Right lobe of liver (tissue), 6 donors: ENCODE data around the gene DUSP16. TPM values are rescaled to one million over a fixed set of nuclear protein-coding genes. Genes with fewer than 3 reads are reported as not detected.

Experiments
- ATAC-seq, 4 donors: fragments of 200-7000 bp; cut with Tn5 transposase; one replicate each; pipeline ENCODE4 v1.9.1; 2020; ENCODE audit warnings: mild to moderate bottlenecking in 4 of 4, moderate library complexity in 4 of 4
- DNase-seq, 3 donors: peaks; one replicate each; pipeline ENCODE4 v3.0.0-alpha.2; 2020
- H3K27ac ChIP-seq, 3 donors: fragments of 200-600 bp; one replicate each; pipeline ENCODE4 v1.8.0; 2022
- H3K27me3 ChIP-seq, 2 donors: fragments of 200-600 bp; one replicate each; pipeline ENCODE4 v1.8.0; 2022
- H3K36me3 ChIP-seq, 4 donors: fragments of 200-600 bp; sonication (generic) in 1 of 4; one replicate each; pipeline versions ENCODE4 v1.5.1 to v1.8.0; 2017 to 2022; ENCODE audit warnings: control low read depth in 1 of 4
- H3K4me1 ChIP-seq, 4 donors: fragments of 200-600 bp; sonication (generic) in 1 of 4; one replicate each; pipeline versions ENCODE4 v1.5.1 to v1.8.0; 2017 to 2022; ENCODE audit warnings: control low read depth in 1 of 4
- H3K4me3 ChIP-seq, 3 donors: fragments of 200-600 bp; one replicate each; pipeline ENCODE4 v1.8.0; 2022
- H3K9me3 ChIP-seq, 4 donors: fragments of 200-600 bp; sonication (generic) in 1 of 4; one replicate each; pipeline versions ENCODE4 v1.5.1 to v1.8.0; 2017 to 2022; ENCODE audit warnings: control low read depth in 1 of 4
- POLR2A ChIP-seq: fragments of 450-650 bp; IDR thresholded peaks from one replicate; pipeline ENCODE4 v1.6.1; 2017; ENCODE audit warnings: antibody characterized with exemption, mild to moderate bottlenecking
- WGBS: methylation state at CpG from one replicate; pipeline ENCODE4 v1.1.6; 2018; ENCODE audit warnings: low coverage, low lambda C conversion rate; ENCODE audit not compliant: insufficient coverage; ENCODE audit errors: missing lambda C conversion rate; 5-methylcytosine and 5-hydroxymethylcytosine counted together
- intact Hi-C, 2 donors: fragments of 100-400 bp; cut with DNase I; formaldehyde crosslinking; loops; one replicate each; pipeline versions ENCODE4 v1.11.2 to v1.14.1; 2022
- total RNA-seq, 6 experiments: library from RNA; depleted of rRNA in 2 of 6; stranded (reverse); fragments of >200 nt in 2 of 6; fragmentation: NEBNext Ultra II Directional in 3 of 6; extraction: Animal tissue kit (Norgen Biotek cat#: 25700) in 3 of 6; gene quantifications; one replicate each; pipeline versions ENCODE4 v1.1.0 to v1.2.4, GENCODE V29; 2016 to 2023
- TF ChIP-seq, protein P1 (sequence below), 4 donors: fragments of 200-600 bp in 3 of 4; fragments of 450-650 bp in 1 of 4; IDR thresholded peaks; one replicate each; pipeline versions ENCODE4 v1.5.1 to v1.8.0; 2016 to 2022; ENCODE audit warnings: antibody characterized with exemption in 4 of 4, mild to moderate bottlenecking in 2 of 4
- donor health status: DM: no; HTN: yes; CAD: no.
- donor health status: DM: no; HTN: no; CAD: no.
- donor health status: DM: no; HTN: no; CAD: no.
- donor health status: DM: no; HTN: yes; CAD: no.
- donor health status: DM: no; HTN: yes; CAD: no.

Gene DUSP16
- total RNA-seq, 6 experiments from 2014 or later, result 41.9 to 74.2 (median 48.4) TPM

DNA sequence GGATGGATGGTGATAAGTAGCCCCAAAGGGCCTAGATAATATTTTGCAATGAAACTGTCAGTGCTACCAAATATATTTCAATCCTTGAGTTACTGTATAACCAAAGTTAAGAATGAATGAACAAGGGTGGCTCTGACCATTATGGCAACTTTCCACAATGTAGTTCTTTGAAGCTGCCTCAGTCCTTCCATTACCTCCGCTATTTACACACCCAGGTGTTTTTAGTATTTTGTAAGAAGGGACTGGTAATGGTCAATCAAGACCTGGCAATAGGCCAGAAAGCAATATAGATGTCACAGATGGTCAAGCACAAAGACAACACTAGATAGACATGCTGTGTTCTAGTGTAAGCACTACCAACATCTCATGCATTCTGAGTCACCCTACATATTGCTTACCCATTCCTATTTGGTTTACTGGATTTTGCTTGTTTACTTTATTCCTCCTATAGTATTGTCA lies 16.3 kb downstream of the DUSP16 start:
- Histone ChIP-seq H3K36me3 (peaks cover 0 to 2% (median 0%) of the 10 kb centered on the region in 4 donors), H3K9me3 (no peaks in the 10 kb centered on the region), H3K4me1 (peaks cover 0 to 34% (median 0%) of the 10 kb centered on the region in 4 donors), H3K27ac (peak overlapping the region in 1 of 3 donors; percentile 19), H3K27me3 (no peaks in the 10 kb centered on the region), H3K4me3 (no peak overlapping the region)
- ATAC-seq (peak in 3 of 4 donors; percentile 15 to 38 (median 31)), DNase-seq (no peak)
- no peak for TF ChIP-seq POLR2A
- TF ChIP-seq, protein P1, sequence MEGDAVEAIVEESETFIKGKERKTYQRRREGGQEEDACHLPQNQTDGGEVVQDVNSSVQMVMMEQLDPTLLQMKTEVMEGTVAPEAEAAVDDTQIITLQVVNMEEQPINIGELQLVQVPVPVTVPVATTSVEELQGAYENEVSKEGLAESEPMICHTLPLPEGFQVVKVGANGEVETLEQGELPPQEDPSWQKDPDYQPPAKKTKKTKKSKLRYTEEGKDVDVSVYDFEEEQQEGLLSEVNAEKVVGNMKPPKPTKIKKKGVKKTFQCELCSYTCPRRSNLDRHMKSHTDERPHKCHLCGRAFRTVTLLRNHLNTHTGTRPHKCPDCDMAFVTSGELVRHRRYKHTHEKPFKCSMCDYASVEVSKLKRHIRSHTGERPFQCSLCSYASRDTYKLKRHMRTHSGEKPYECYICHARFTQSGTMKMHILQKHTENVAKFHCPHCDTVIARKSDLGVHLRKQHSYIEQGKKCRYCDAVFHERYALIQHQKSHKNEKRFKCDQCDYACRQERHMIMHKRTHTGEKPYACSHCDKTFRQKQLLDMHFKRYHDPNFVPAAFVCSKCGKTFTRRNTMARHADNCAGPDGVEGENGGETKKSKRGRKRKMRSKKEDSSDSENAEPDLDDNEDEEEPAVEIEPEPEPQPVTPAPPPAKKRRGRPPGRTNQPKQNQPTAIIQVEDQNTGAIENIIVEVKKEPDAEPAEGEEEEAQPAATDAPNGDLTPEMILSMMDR (IDR thresholded peaks at IDR 0.05), result no peak
- intact Hi-C loops, result no loop called here
- 50% methylated on average over 1 of the region's 1 CpG for WGBS

GRCh38 chr12:12543959-12544358 lies 18.7 kb downstream of the DUSP16 start:
- ATAC-seq (no peak), DNase-seq (no peak)
- Histone ChIP-seq H3K36me3 (peaks cover 0 to 2% (median 0%) of the 10 kb centered on the region in 4 donors), H3K27ac (no peak overlapping the region), H3K4me3 (no peak overlapping the region), H3K4me1 (peaks cover 0 to 31% (median 0%) of the 10 kb centered on the region in 4 donors), H3K9me3 (no peaks in the 10 kb centered on the region), H3K27me3 (no peaks in the 10 kb centered on the region)
- WGBS, result 86% methylated on average over 2 of the region's 2 CpGs
- TF ChIP-seq, protein P1 (IDR thresholded peaks at IDR 0.05), result no peak
- TF ChIP-seq POLR2A, result no peak
- intact Hi-C loops, result no loop called here

DNA sequence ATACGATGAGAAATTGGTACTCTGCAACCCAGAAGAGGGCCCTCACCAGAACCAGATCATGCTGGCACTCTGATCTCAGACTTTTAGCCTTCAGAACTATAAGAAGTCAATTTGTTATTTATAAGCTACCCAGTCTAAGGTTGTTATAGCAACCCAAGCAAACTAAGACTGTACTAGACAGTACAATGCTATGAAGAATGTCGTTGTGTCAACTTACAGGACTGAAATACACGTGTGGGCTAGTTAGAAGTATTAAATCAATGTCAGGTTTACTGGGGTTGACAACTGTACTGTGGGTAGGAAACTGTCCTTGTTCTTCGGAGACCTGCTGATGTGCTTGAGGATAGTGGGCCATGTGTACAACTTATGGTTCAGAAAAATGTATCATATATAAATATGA lies 19.7 kb downstream of the DUSP16 start:
- WGBS, result 75% methylated on average over 3 of the region's 4 CpGs
- intact Hi-C loops, result no loop called here
- Histone ChIP-seq H3K4me1 (peaks cover 0 to 29% (median 0%) of the 10 kb centered on the region in 4 donors), H3K36me3 (peaks cover 0 to 2% (median 0%) of the 10 kb centered on the region in 4 donors), H3K4me3 (no peak overlapping the region), H3K9me3 (no peaks in the 10 kb centered on the region), H3K27me3 (no peaks in the 10 kb centered on the region), H3K27ac (no peak overlapping the region)
- DNase-seq (no peak), ATAC-seq (no peak)
- TF ChIP-seq, protein P1 (IDR thresholded peaks at IDR 0.05), result no peak
- TF ChIP-seq POLR2A, result no peak

GRCh38 chr12:12542286-12542685 lies 20.4 kb downstream of the DUSP16 start:
- H3K4me3 ChIP-seq, result no peak overlapping the region
- peak in 1 of 4 donors; percentile 54 for ATAC-seq
- no peak for DNase-seq
- intact Hi-C loops, result no loop called here
- peaks cover 0 to 22% (median 0%) of the 10 kb centered on the region in 4 donors for H3K4me1 ChIP-seq
- TF ChIP-seq, protein P1 (IDR thresholded peaks at IDR 0.05), result no peak
- no peak for TF ChIP-seq POLR2A
- no peaks in the 10 kb centered on the region for H3K9me3 ChIP-seq
- 100% methylated on average over 2 of the region's 5 CpGs for WGBS
- no peak overlapping the region for H3K27ac ChIP-seq
- H3K27me3 ChIP-seq, result no peaks in the 10 kb centered on the region
- peaks cover 0 to 2% (median 0%) of the 10 kb centered on the region in 4 donors for H3K36me3 ChIP-seq

DNA sequence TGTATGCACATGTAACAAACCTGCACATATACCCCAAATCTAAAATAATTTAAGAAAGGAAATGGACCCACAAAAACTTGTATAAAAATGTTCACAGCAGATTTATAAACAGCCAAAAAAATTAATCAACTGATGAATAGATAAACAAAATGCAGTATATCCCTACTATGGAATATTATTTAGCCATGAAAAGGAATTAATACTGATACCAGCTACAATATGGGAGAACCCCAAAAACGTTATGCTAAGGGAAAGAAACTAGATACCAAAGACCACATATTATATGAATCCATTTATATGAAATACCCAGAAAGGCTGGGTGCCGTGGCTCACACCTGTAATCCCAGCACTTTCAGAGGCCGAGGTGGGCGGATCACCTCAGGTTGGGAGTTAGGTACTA lies 20.9 kb downstream of the DUSP16 start:
- peaks cover 0 to 17% (median 0%) of the 10 kb centered on the region in 4 donors for H3K4me1 ChIP-seq
- ATAC-seq, result no peak
- H3K36me3 ChIP-seq, result peaks cover 0 to 2% (median 0%) of the 10 kb centered on the region in 4 donors
- no peaks in the 10 kb centered on the region for H3K27me3 ChIP-seq
- H3K27ac ChIP-seq, result no peak overlapping the region
- intact Hi-C loops, result no loop called here
- no peak for DNase-seq
- no peaks in the 10 kb centered on the region for H3K9me3 ChIP-seq
- TF ChIP-seq POLR2A, result no peak
- TF ChIP-seq, protein P1 (IDR thresholded peaks at IDR 0.05), result no peak
- H3K4me3 ChIP-seq, result no peak overlapping the region
- 87% methylated on average over 2 of the region's 4 CpGs for WGBS
